Immature natural killer cell (primary cell): ENCODE results near the gene GNA12. TPM values are rescaled to one million over a fixed set of nuclear protein-coding genes. Genes with fewer than 3 reads are reported as not detected.

Experiments
- DNase-seq, 3 donors: peaks; one replicate each; pipeline ENCODE4 v3.0.0; 2022; ENCODE audit warnings: mixed read lengths in 1 of 3
- H3K27ac Mint-ChIP-seq, 6 donors: one replicate each; pipeline ENCODE4 v1.8.0; 2020; ENCODE audit warnings: mixed read lengths in 6 of 6, mild to moderate bottlenecking in 5 of 6, inconsistent platforms in 4 of 6, moderate library complexity in 3 of 6
- H3K27me3 Mint-ChIP-seq, 3 donors: one replicate each; pipeline ENCODE4 v1.8.0; 2020 to 2021; ENCODE audit warnings: low read depth in 3 of 3, mild to moderate bottlenecking in 3 of 3, mixed read lengths in 3 of 3, moderate library complexity in 3 of 3, inconsistent platforms in 1 of 3
- H3K36me3 Mint-ChIP-seq, 3 donors: one replicate each; pipeline ENCODE4 v1.8.0; 2020; ENCODE audit warnings: mixed read lengths in 3 of 3, inconsistent platforms in 2 of 3, mild to moderate bottlenecking in 2 of 3
- H3K4me1 Mint-ChIP-seq, 2 donors: one replicate each; pipeline ENCODE4 v1.8.0; 2020; ENCODE audit warnings: inconsistent platforms in 2 of 2, mild to moderate bottlenecking in 2 of 2, mixed read lengths in 2 of 2, moderate library complexity in 1 of 2
- H3K4me3 Mint-ChIP-seq, 5 donors: one replicate each; pipeline ENCODE4 v1.8.0; 2020; ENCODE audit warnings: mild to moderate bottlenecking in 5 of 5, mixed read lengths in 5 of 5, inconsistent platforms in 3 of 5, moderate library complexity in 3 of 5
- H3K9me3 Mint-ChIP-seq, 6 donors: one replicate each; pipeline ENCODE4 v1.8.0; 2020; ENCODE audit warnings: mild to moderate bottlenecking in 6 of 6, mixed read lengths in 6 of 6, inconsistent platforms in 4 of 6, moderate library complexity in 3 of 6
- polyA plus RNA-seq, 3 donors: library from polyadenylated mRNA; unstranded; fragments of 300-500 nt; fragmentation: Illumina TruSeq; gene quantifications; one replicate each; pipeline ENCODE4 v1.2.3, GENCODE V29; 2021

GNA12 gene
- polyA plus RNA-seq, 3 donors from 2014 or later, result 4.7 to 6.1 (median 4.8) TPM

DNA sequence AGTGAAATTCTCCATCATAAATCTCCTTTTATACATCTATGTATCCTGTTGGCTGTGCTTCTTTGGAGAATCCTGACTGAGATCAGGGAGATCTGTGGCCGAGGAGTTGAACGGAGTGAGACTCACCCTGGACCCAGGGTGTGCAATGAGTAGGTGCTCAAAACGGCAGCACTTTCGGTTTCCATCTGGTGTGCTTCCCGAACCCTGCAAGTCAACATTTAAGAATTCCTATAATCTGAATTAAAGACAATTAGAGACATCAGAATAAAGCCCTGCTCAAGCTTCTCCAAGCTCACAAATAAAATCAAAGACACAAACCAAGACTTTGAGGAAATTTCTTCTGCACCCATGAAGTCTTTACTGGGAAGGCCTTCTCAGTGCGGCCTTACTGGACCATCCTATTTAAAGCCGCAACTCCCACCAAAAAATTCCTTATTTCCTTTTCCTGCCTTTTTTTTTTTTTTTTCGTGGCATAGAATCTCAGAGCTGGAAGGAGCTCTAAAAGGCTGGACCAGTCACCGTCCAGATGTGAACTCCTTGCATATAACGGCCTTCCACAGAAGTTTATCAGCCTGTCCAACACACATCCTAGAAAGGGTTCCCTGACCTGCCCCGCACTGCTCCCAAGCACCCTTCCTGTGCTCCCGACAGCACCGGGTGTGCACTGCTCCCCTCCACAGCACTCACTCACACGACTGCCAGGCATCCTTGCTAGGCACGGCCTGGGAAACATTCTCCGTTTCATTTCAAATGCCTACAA lies 29.7 kb downstream of the GNA12 start:
- DNase-seq, result no peak
- Mint-ChIP-seq H3K9me3 (no peaks in the 10 kb centered on the region), H3K36me3 (peaks cover 0 to 7% (median 0%) of the 10 kb centered on the region in 3 donors), H3K4me3 (no peak overlapping the region), H3K4me1 (peaks cover 0 to 3% of the 10 kb centered on the region in 2 donors), H3K27ac (no peak overlapping the region), H3K27me3 (peaks cover 2 to 9% (median 2%) of the 10 kb centered on the region in 3 donors)

DNA sequence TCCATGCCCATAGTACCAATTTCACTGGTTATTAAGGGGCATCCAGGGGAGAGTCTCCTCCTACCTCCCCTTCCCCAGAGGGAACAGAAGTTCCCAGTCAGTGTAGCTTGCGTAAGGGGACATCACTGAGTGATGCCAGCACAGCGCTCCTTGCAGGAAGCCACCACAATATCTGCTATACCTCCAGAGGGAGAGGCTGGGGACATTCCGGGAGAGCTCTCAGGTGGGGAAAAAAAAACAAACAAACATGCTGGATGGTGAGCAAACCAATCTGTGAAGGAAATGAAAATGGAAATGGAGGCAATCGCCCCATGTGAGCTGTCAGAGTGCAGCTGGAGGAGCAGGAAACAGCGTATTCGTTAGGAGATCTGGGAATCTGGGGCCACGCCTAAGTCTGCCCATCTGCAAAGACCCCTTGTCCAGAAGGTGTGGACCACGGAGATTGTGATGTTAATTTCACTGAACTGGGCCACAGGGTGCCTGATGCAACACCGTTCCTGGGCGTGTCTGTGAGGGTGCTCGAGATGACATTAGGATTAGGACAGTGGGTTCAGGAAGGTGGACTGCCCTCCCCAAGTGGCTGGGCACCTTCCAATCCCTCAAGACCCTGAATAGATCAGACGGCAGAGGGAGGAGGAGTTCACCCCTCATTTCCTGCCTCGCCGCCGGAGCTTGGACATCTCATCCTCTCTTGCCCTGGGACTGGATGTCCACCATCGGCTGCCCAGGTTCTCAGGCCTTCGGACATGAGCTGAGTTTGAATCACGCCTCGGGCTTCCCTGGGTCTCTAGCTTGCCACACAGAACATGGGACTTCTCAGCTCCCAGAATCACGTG lies 30.5 kb downstream of the GNA12 start:
- Mint-ChIP-seq H3K27ac (no peak overlapping the region), H3K4me1 (peaks cover 3 to 7% of the 10 kb centered on the region in 2 donors), H3K4me3 (no peak overlapping the region), H3K27me3 (peaks cover 2 to 10% (median 2%) of the 10 kb centered on the region in 3 donors), H3K36me3 (peaks cover 0 to 7% (median 0%) of the 10 kb centered on the region in 3 donors), H3K9me3 (no peaks in the 10 kb centered on the region)
- no peak for DNase-seq

DNA sequence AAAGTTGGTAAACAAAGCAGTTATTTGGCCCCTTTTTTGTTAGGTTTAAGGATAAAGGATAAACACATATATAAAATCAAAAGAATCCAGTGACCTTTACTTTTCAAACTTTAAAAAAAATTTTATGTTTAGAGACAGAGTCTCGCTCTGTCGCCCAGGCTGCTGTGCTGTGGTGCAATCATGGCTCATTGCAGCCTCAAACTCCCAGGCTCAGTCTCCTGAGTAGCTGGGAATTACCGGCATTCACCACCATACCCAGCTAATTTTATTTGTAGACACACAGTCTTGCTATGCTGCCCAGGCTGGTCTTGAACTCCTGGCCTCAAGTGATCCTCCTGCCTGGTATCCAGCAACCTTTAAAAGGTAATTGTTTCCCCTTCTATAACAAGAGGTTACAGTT lies 31.3 kb downstream of the GNA12 start:
- H3K36me3 Mint-ChIP-seq, result peaks cover 0 to 7% (median 0%) of the 10 kb centered on the region in 3 donors
- no peak overlapping the region for H3K4me3 Mint-ChIP-seq
- peaks cover 3 to 8% of the 10 kb centered on the region in 2 donors for H3K4me1 Mint-ChIP-seq
- DNase-seq, result no peak
- H3K9me3 Mint-ChIP-seq, result no peaks in the 10 kb centered on the region
- H3K27me3 Mint-ChIP-seq, result peaks cover 2 to 10% (median 2%) of the 10 kb centered on the region in 3 donors
- H3K27ac Mint-ChIP-seq, result no peak overlapping the region

DNA sequence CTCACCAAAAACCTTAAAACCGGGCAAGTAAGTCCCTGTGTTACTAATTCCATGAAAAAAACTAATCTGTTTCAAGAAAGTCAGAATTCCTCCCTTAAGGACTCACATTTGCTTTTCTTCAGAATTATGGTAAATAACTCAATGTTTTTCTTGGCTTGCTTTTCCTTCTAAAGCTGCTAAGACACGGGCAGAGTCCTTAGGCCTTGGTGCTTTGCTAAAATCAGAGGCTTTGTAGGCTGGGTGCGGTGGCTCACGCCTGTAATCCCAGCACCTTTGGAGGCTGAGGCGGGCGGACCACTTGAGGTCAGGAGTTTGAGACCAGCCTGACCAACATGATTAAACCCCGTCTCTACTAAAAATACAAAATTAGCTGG lies 32.0 kb downstream of the GNA12 start:
- peaks cover 2 to 10% (median 2%) of the 10 kb centered on the region in 3 donors for H3K27me3 Mint-ChIP-seq
- H3K9me3 Mint-ChIP-seq, result no peaks in the 10 kb centered on the region
- no peak overlapping the region for H3K4me3 Mint-ChIP-seq
- peaks cover 3 to 8% of the 10 kb centered on the region in 2 donors for H3K4me1 Mint-ChIP-seq
- no peak overlapping the region for H3K27ac Mint-ChIP-seq
- no peak for DNase-seq
- H3K36me3 Mint-ChIP-seq, result peaks cover 0 to 7% (median 0%) of the 10 kb centered on the region in 3 donors

DNA sequence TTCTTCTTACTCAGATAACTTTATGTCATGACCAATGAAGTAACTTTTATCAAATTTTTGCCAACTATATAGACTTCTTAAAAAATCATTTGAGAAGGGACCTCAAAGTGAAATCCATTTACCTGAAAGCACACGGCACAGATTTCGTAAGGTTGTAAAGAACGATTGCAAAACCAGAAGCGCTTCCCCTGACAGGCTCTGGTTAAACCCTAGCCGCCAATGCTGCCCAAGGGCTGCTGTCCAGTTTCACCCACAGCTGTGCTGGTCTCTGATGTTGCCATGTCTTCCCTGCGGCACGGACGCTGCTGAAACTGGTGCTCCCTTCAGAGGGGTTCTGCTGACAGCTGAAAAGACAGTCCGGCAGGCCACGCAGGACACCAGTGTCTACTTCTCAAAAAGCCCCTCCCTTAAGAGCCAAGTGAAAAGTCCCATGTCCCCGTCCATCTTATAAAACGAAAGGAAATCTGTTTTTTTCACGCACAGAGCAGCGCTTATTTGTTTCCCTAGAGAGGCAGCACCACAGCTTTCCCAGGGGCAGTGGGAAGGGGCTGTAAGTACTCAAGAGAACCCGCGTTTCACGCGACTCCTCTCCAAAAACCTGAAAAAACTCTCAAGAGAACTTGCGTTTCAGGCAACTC lies 32.5 kb downstream of the GNA12 start:
- H3K4me3 Mint-ChIP-seq, result no peak overlapping the region
- H3K27ac Mint-ChIP-seq, result no peak overlapping the region
- H3K36me3 Mint-ChIP-seq, result peaks cover 0 to 7% (median 0%) of the 10 kb centered on the region in 3 donors
- H3K9me3 Mint-ChIP-seq, result no peaks in the 10 kb centered on the region
- H3K27me3 Mint-ChIP-seq, result peaks cover 2 to 8% (median 2%) of the 10 kb centered on the region in 3 donors
- no peak for DNase-seq
- peaks cover 3 to 8% of the 10 kb centered on the region in 2 donors for H3K4me1 Mint-ChIP-seq

DNA sequence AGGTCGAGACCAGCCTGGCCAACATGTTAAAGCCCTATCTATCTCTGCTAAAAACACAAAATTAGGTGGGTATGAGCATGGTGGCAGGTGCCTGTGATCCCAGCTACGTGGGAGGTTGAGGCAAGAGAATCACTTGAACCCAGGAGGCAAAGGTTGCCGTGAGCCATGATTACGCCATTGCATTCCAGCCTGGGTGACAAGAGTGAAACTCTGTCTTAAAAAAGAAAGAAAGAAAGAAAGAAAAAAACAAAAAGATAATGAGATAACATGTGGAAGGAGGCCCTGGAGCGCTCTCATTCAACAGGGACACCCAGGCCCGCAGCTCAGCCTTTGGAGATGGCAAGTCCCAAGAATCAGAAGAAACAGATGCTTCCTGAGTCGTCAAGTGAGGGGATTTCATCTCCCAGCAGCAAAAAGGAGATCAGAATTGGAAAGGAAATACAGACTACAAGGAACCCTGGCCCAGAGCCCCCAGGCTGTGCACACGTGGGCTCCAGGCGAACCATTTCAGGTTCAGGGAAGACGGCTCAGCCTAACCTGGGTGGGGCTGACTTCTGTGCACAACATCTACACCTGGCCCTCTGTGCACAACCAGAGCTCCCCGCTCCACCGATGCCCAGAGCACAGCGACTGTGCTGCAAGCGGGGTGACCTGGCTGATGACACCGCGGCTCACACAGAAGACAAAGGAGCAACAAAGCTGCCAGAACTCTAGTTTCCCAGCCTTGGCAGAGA lies 33.3 kb downstream of the GNA12 start:
- no peaks in the 10 kb centered on the region for H3K9me3 Mint-ChIP-seq
- H3K4me3 Mint-ChIP-seq, result no peak overlapping the region
- no peak for DNase-seq
- H3K36me3 Mint-ChIP-seq, result peaks cover 0 to 7% (median 0%) of the 10 kb centered on the region in 3 donors
- peaks cover 2 to 8% (median 2%) of the 10 kb centered on the region in 3 donors for H3K27me3 Mint-ChIP-seq
- peaks cover 3 to 8% of the 10 kb centered on the region in 2 donors for H3K4me1 Mint-ChIP-seq
- H3K27ac Mint-ChIP-seq, result no peak overlapping the region

DNA sequence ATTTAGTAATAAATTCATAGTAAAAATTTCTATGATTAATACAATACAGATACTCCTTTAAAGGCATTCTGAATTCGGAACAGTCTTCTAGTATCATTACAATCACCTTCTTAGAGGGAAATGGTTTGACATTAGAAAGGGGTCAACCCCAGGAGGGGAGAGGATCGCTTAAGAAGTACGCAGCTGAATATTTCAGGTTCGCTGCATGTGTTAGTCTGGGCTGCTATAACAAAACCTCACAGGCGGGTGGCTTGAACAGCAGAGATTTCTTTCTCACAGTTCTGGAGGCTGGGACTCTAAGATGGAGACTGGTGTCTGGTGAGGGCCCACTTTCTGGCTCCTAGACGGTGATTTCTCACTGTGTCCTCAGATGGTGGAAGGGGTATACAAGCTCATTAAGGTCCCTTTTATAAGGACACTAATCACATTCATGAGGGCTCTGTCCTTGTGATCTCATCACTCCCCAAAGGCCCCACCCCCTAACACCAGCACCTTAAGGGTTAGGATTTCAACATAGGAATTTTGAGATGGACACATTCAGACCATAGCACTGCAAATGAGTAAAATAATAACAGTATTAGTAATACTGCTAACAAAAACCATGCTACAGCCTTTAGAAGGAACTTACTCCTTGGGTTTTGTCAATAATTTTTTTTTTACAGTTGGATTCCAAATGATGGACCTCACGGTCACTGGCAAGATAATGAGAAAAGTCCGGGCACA lies 34.0 kb downstream of the GNA12 start:
- no peak for DNase-seq
- Mint-ChIP-seq H3K27ac (no peak overlapping the region), H3K4me3 (no peak overlapping the region), H3K9me3 (no peaks in the 10 kb centered on the region), H3K36me3 (peaks cover 0 to 7% (median 0%) of the 10 kb centered on the region in 3 donors), H3K4me1 (peaks cover 1 to 8% of the 10 kb centered on the region in 2 donors), H3K27me3 (peaks cover 0 to 8% (median 2%) of the 10 kb centered on the region in 3 donors)

DNA sequence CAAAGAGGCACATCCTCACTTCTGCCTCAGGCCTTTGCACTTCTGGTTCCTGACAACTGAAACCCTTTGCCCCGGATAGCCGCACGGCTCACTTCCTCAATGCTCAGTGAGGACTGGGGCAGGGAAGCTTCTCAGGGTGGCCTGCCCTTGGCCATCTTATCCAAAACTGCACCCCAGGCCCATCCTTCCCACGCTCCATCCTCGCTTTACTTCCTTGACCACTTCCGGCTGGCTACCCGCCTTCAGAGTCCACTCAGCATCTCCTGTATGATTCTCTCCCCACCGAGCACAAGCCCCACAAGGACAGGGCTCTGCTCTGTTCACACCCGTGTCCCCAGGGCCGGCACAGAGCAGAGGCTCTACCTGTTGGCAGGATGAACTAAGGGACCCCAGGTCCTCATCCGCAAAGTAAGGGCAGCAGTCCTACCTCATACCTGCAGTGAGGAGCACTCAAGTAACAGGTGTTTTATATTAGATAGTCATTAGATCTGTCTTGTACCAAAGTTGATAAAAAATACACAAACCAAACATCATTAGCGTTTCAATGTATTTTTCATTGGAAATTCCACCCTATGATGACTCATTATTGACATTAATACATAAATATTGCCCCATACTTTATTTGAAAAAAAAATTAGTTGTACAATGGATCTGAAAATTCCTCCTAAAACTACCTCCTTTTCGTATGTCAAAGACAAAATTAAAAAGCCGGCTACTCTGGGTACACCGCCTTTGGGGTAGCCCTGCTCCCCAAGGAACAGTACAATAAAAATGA lies 35.0 kb downstream of the GNA12 start:
- H3K4me3 Mint-ChIP-seq, result no peak overlapping the region
- DNase-seq, result no peak

DNA sequence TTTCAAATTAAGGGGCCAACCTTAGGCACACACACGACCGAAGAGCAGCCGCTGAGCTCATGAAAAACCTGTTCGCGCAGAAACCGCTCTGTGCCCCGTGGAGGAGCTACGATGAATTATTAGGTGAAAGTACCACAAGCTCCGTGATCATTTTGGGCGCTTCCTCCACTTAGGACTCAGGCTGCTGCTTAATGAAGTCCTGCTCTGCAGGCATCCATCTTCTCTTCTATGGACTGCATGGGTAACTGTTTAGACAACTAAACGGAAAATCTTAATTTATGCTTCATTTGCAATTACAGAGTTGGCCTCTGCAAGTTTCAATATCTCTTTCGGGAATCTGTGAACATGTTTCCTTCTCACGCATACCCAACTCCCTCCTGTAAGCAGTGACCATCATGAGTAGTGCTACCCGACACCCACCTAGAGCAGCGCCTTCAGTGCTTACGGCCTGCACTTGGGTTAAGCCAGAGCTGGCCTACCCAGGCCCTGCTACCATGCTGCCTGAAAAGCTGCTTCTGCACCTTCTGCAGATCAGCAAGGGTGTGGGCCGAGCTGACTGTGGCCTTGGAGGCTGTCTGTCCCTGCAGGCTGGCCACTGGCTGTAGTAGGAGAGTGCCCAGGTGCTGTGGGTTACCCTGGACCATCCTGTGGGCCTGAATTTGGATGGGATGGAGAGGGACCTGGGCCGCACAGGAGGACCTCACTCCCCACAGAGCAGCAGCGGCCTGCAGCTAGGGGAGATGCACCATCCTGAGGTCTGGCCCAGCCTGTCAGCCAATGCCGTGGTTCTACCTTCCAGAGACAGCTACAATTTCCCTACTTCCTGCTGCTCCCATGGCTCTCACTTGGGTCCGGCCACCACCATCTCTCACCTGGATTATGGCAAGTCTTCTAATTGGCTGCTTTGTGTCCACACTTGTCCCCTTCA lies 36.0 kb downstream of the GNA12 start:
- Mint-ChIP-seq H3K27ac (no peak overlapping the region), H3K4me3 (no peak overlapping the region), H3K27me3 (peaks cover 0 to 5% (median 2%) of the 10 kb centered on the region in 3 donors), H3K4me1 (peaks cover 3 to 8% of the 10 kb centered on the region in 2 donors), H3K9me3 (no peaks in the 10 kb centered on the region), H3K36me3 (peaks cover 0 to 1% (median 0%) of the 10 kb centered on the region in 3 donors)
- DNase-seq, result no peak

More for the DNA sequence above, 35.0 kb downstream of the GNA12 start:
- Mint-ChIP-seq H3K4me1 (peaks cover 3 to 8% of the 10 kb centered on the region in 2 donors), H3K36me3 (peaks cover 0 to 5% (median 0%) of the 10 kb centered on the region in 3 donors), H3K27me3 (peaks cover 0 to 8% (median 2%) of the 10 kb centered on the region in 3 donors), H3K9me3 (no peaks in the 10 kb centered on the region), H3K27ac (peak overlapping the region in 1 of 6 donors; percentile 59)

DNA sequence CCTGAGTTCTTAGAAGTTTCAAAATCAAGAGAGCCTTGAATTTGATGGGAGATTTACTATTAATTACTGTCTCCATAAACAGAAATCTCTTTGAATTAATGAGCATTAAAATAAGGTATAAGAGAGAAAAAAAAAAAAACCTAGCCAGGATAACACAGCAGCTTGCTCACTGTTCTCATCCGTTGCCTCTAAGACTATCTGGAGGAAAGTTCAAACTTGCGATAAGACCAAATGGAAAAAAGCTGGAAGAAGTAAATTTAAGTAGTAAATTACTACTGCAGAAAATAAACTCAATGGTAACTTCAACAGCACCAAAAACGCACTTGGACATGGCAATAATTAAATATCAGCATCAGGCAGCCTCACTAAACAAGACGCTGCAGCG lies 36.7 kb downstream of the GNA12 start:
- Mint-ChIP-seq H3K27me3 (peaks cover 0 to 5% (median 2%) of the 10 kb centered on the region in 3 donors), H3K9me3 (no peaks in the 10 kb centered on the region), H3K36me3 (peaks cover 0 to 3% (median 0%) of the 10 kb centered on the region in 3 donors), H3K27ac (no peak overlapping the region), H3K4me3 (no peak overlapping the region), H3K4me1 (peaks cover 3 to 11% of the 10 kb centered on the region in 2 donors)
- DNase-seq, result no peak

DNA sequence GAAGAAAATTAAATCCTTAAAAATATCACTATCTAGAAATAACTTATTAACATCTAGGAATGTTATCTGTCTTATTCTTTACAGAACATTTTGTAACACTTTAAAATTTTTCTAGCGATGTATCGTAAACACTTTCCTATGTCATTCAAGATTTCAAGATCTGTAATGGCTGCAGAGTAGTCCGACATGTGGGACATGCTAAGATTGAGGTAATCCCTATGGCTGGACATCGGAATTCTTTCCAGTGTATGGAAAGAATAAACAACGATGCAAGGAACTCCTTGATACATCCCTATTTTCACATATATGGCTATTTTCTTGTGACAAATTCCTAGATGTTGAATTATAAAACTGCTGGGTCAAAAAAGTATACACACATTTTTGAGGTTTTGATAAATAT lies 37.5 kb downstream of the GNA12 start:
- Mint-ChIP-seq H3K4me1 (peaks cover 3 to 18% of the 10 kb centered on the region in 2 donors), H3K27me3 (peaks cover 0 to 5% (median 2%) of the 10 kb centered on the region in 3 donors), H3K36me3 (peaks cover 0 to 3% (median 0%) of the 10 kb centered on the region in 3 donors), H3K4me3 (no peak overlapping the region), H3K9me3 (no peaks in the 10 kb centered on the region), H3K27ac (no peak overlapping the region)
- DNase-seq, result no peak
